ENCODE data around the gene GNAO1. TPM values are rescaled to one million over a fixed set of nuclear protein-coding genes. Genes with fewer than 3 reads are reported as not detected.

Gene GNAO1
- total and polyA plus RNA-seq, 4 donors = 34.4 to 331 (median 177) TPM

GRCh38 chr16:56266641-56267607 lies 75.6 kb downstream of the GNAO1 start:
- DNase-seq (ENCODE audit: low read depth in 4 of 6, low spot score in 6 of 6) = no peak
- Histone ChIP-seq H3K27ac (ENCODE audit: low read depth, low read length) (no peak overlapping the region), H3K36me3 (ENCODE audit: control insufficient read depth, insufficient read depth, low read length) (peaks cover 19% of the 10 kb centered on the region), H3K4me3 (ENCODE audit: low read depth, low read length) (no peak overlapping the region), H3K4me1 (ENCODE audit: control insufficient read depth, insufficient read depth, low read length) (peaks cover 48% of the 10 kb centered on the region), H3K27me3 (ENCODE audit: control insufficient read depth, insufficient read depth, low read length) (no peaks in the 10 kb centered on the region), H3K9me3 (ENCODE audit: control insufficient read depth, insufficient read depth, low read length) (no peaks in the 10 kb centered on the region)
- WGBS (ENCODE audit: insufficient coverage) = 87% methylated on average over 14 of the region's 17 CpGs

GRCh38 chr16:56267888-56268287 lies 76.6 kb downstream of the GNAO1 start:
- Histone ChIP-seq H3K27me3 (ENCODE audit: control insufficient read depth, insufficient read depth, low read length) (no peaks in the 10 kb centered on the region), H3K4me3 (ENCODE audit: low read depth, low read length) (no peak overlapping the region), H3K36me3 (ENCODE audit: control insufficient read depth, insufficient read depth, low read length) (peaks cover 19% of the 10 kb centered on the region), H3K9me3 (ENCODE audit: control insufficient read depth, insufficient read depth, low read length) (no peaks in the 10 kb centered on the region), H3K4me1 (ENCODE audit: control insufficient read depth, insufficient read depth, low read length) (peaks cover 43% of the 10 kb centered on the region), H3K27ac (ENCODE audit: low read depth, low read length) (no peak overlapping the region)
- 76% methylated on average over 2 of the region's 2 CpGs for WGBS (ENCODE audit: insufficient coverage)
- DNase-seq (ENCODE audit: low read depth in 4 of 6, low spot score in 6 of 6) = no peak

GRCh38 chr16:56268799-56269198 lies 77.5 kb downstream of the GNAO1 start:
- WGBS (ENCODE audit: insufficient coverage) = 75% methylated on average over 5 of the region's 8 CpGs
- no peak for DNase-seq (ENCODE audit: low read depth in 4 of 6, low spot score in 6 of 6)
- Histone ChIP-seq H3K4me3 (ENCODE audit: low read depth, low read length) (no peak overlapping the region), H3K27ac (ENCODE audit: low read depth, low read length) (no peak overlapping the region), H3K27me3 (ENCODE audit: control insufficient read depth, insufficient read depth, low read length) (no peaks in the 10 kb centered on the region), H3K4me1 (ENCODE audit: control insufficient read depth, insufficient read depth, low read length) (peaks cover 36% of the 10 kb centered on the region), H3K36me3 (ENCODE audit: control insufficient read depth, insufficient read depth, low read length) (peaks cover 18% of the 10 kb centered on the region), H3K9me3 (ENCODE audit: control insufficient read depth, insufficient read depth, low read length) (no peaks in the 10 kb centered on the region)

GRCh38 chr16:56269281-56269680 lies 78.0 kb downstream of the GNAO1 start:
- no peaks in the 10 kb centered on the region for H3K27me3 ChIP-seq (ENCODE audit: control insufficient read depth, insufficient read depth, low read length)
- peaks cover 31% of the 10 kb centered on the region for H3K4me1 ChIP-seq (ENCODE audit: control insufficient read depth, insufficient read depth, low read length)
- DNase-seq (ENCODE audit: low read depth in 4 of 6, low spot score in 6 of 6) = no peak
- H3K27ac ChIP-seq (ENCODE audit: low read depth, low read length) = no peak overlapping the region
- peaks cover 16% of the 10 kb centered on the region for H3K36me3 ChIP-seq (ENCODE audit: control insufficient read depth, insufficient read depth, low read length)
- WGBS (ENCODE audit: insufficient coverage) = 63% methylated on average over 9 of the region's 13 CpGs
- no peak overlapping the region for H3K4me3 ChIP-seq (ENCODE audit: low read depth, low read length)
- H3K9me3 ChIP-seq (ENCODE audit: control insufficient read depth, insufficient read depth, low read length) = no peaks in the 10 kb centered on the region

- Histone ChIP-seq H3K9me3 (ENCODE audit: control insufficient read depth, insufficient read depth, low read length) (no peaks in the 10 kb centered on the region), H3K27ac (ENCODE audit: low read depth, low read length) (no peak overlapping the region), H3K27me3 (ENCODE audit: control insufficient read depth, insufficient read depth, low read length) (no peaks in the 10 kb centered on the region), H3K36me3 (ENCODE audit: control insufficient read depth, insufficient read depth, low read length) (peaks cover 14% of the 10 kb centered on the region), H3K4me1 (ENCODE audit: control insufficient read depth, insufficient read depth, low read length) (peaks cover 27% of the 10 kb centered on the region), H3K4me3 (ENCODE audit: low read depth, low read length) (no peak overlapping the region)
- no peak for DNase-seq (ENCODE audit: low read depth in 4 of 6, low spot score in 6 of 6)
- WGBS (ENCODE audit: insufficient coverage) = 87% methylated on average over 5 of the region's 7 CpGs
Observed at GRCh38 chr16:56269811-56270684, 78.8 kb downstream of the GNAO1 start.

- Histone ChIP-seq H3K27ac (ENCODE audit: low read depth, low read length) (no peak overlapping the region), H3K36me3 (ENCODE audit: control insufficient read depth, insufficient read depth, low read length) (peaks cover 11% of the 10 kb centered on the region), H3K4me3 (ENCODE audit: low read depth, low read length) (no peak overlapping the region), H3K9me3 (ENCODE audit: control insufficient read depth, insufficient read depth, low read length) (no peaks in the 10 kb centered on the region), H3K4me1 (ENCODE audit: control insufficient read depth, insufficient read depth, low read length) (peaks cover 25% of the 10 kb centered on the region), H3K27me3 (ENCODE audit: control insufficient read depth, insufficient read depth, low read length) (no peaks in the 10 kb centered on the region)
- WGBS (ENCODE audit: insufficient coverage) = 86% methylated on average over 3 of the region's 3 CpGs
- DNase-seq (ENCODE audit: low read depth in 4 of 6, low spot score in 6 of 6) = no peak
Observed at GRCh38 chr16:56270828-56271227, 79.5 kb downstream of the GNAO1 start.

- Histone ChIP-seq H3K36me3 (ENCODE audit: control insufficient read depth, insufficient read depth, low read length) (peaks cover 2% of the 10 kb centered on the region), H3K4me1 (ENCODE audit: control insufficient read depth, insufficient read depth, low read length) (peaks cover 27% of the 10 kb centered on the region), H3K4me3 (ENCODE audit: low read depth, low read length) (no peak overlapping the region), H3K27ac (ENCODE audit: low read depth, low read length) (no peak overlapping the region), H3K27me3 (ENCODE audit: control insufficient read depth, insufficient read depth, low read length) (no peaks in the 10 kb centered on the region), H3K9me3 (ENCODE audit: control insufficient read depth, insufficient read depth, low read length) (no peaks in the 10 kb centered on the region)
- no peak for DNase-seq (ENCODE audit: low read depth in 4 of 6, low spot score in 6 of 6)
Observed at GRCh38 chr16:56272583-56272894, 81.2 kb downstream of the GNAO1 start.

GRCh38 chr16:56273615-56274014 lies 82.3 kb downstream of the GNAO1 start:
- H3K36me3 ChIP-seq (ENCODE audit: control insufficient read depth, insufficient read depth, low read length) = peaks cover 10% of the 10 kb centered on the region
- WGBS (ENCODE audit: insufficient coverage) = 88% methylated on average over 4 of the region's 4 CpGs
- H3K9me3 ChIP-seq (ENCODE audit: control insufficient read depth, insufficient read depth, low read length) = no peaks in the 10 kb centered on the region
- no peak for DNase-seq (ENCODE audit: low read depth in 4 of 6, low spot score in 6 of 6)
- no peak overlapping the region for H3K4me3 ChIP-seq (ENCODE audit: low read depth, low read length)
- no peak overlapping the region for H3K27ac ChIP-seq (ENCODE audit: low read depth, low read length)
- H3K4me1 ChIP-seq (ENCODE audit: control insufficient read depth, insufficient read depth, low read length) = peaks cover 32% of the 10 kb centered on the region
- H3K27me3 ChIP-seq (ENCODE audit: control insufficient read depth, insufficient read depth, low read length) = no peaks in the 10 kb centered on the region

- Histone ChIP-seq H3K27me3 (ENCODE audit: control insufficient read depth, insufficient read depth, low read length) (no peaks in the 10 kb centered on the region), H3K9me3 (ENCODE audit: control insufficient read depth, insufficient read depth, low read length) (no peaks in the 10 kb centered on the region), H3K4me3 (ENCODE audit: low read depth, low read length) (no peak overlapping the region), H3K36me3 (ENCODE audit: control insufficient read depth, insufficient read depth, low read length) (peaks cover 17% of the 10 kb centered on the region), H3K4me1 (ENCODE audit: control insufficient read depth, insufficient read depth, low read length) (peaks cover 24% of the 10 kb centered on the region), H3K27ac (ENCODE audit: low read depth, low read length) (no peak overlapping the region)
- no peak for DNase-seq (ENCODE audit: low read depth in 4 of 6, low spot score in 6 of 6)
- WGBS (ENCODE audit: insufficient coverage) = 100% methylated on average over 3 of the region's 4 CpGs
Observed at GRCh38 chr16:56274369-56274768, 83.1 kb downstream of the GNAO1 start.

Data from spinal cord (tissue), 10 donors.